GM18499 (cell line): ENCODE data around the gene PLCH1.

Experiments used
- ATAC-seq: cut with Tn5 transposase; IDR thresholded peaks from one replicate; pipeline ENCODE4 v1.9.1; 2021; ENCODE audit warnings: moderate number of reproducible peaks; ENCODE audit not compliant: insufficient read depth, unreplicated experiment

Gene PLCH1

GRCh38 chr3:155394240-155394639, 350.6 kb downstream of the PLCH1 start:
- no peak for ATAC-seq

- ATAC-seq, result no peak
Measured at GRCh38 chr3:155393316-155393715, 351.6 kb downstream of the PLCH1 start.

- no peak for ATAC-seq
Measured at GRCh38 chr3:155392138-155392537, 352.7 kb downstream of the PLCH1 start.

GRCh38 chr3:155391551-155391958, 353.3 kb downstream of the PLCH1 start:
- no peak for ATAC-seq

DNA sequence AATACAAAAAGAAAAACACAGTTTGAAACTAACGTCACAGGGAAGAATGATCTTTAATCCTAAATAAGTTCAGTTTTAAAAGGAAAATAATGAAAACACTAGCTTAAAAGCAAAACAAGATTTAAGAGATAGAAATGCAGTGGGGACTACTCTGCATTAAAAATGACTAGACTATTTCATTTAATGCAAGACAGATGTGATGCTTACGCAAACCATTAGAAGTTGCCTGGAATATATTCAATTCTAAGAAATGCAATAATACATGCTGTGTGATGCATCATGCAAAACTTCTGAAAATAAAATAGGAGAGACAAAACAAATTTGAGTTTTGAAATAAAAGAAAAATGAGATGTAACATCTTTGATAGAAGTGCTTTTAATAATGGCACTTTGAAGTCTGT, 353.8 kb downstream of the PLCH1 start:
- no peak for ATAC-seq

DNA sequence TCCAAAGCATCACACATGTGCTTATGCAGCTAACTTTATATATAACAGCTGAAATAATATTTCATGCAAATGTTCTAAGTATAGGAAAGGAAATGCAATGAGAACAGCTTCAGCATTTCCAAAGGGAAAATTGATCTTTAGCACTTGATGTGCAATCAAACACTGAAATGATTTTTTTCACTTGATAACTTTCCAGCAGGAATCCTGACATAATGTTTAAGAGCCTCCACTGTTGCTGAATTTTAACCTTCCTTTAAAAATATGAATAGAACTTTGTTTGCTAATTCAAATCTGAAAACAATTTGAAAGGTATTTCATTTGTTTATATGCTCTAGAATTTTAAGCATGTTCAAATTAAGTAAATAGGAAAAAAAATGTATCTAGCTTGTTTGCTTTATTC, 354.5 kb downstream of the PLCH1 start:
- ATAC-seq, result no peak

DNA sequence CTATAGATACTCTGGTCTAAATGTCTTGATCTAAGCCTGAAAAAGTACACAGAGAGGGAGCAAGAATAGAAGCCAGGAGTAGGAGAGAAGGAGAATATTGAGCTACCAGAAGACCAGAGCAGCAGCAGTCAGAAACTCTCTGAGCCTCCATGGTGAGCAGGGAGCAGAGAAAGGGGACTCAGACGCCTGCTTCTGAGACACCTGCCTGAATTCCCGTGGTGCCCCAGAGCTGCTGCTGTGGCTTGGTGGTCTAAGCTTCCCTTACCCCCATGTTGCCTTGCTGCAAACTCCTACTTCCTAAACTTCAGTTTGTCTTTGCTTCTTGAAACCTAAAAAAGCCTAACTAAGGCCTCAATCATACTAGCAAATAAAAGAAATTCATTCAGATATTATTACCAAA, 356.5 kb downstream of the PLCH1 start:
- no peak for ATAC-seq

DNA sequence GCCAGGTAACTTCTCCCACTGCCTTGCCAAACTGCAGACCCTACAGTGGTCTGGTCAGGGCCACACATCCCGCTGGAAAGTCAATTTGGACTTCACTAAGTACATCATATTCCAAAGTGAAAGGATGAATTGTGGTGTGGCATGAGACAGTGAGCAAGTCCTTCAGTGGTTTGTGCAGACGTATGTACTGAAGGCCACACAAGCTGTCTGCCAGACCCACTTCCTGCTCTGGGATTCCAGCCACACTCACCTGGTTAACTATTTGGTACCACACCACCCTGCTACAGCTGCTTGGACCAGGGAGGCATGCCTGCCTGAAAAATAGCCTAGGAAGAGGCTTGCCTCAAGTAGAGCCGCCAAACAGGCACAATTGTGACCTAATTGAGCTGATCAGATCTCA, 357.3 kb downstream of the PLCH1 start:
- no peak for ATAC-seq

DNA sequence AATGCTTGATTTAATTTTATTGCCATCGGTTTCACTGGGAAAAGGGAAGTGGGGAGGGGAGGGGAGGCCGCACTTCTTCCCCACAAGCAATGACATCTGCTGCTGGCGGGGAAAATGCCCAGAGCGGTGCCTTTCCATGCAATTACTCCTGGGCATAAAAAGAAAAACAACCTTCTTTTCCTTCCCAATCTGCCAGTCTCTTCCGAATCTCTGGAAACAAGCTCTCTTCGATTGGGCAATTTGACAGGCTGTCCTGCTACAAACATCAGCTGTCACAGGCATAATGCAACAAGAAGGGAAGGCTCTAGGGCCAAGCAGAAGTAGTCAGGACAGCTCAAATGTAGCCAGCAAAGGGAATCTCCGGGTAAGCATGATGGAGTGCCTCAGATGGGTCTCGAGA, 358.0 kb downstream of the PLCH1 start:
- ATAC-seq, result no peak

DNA sequence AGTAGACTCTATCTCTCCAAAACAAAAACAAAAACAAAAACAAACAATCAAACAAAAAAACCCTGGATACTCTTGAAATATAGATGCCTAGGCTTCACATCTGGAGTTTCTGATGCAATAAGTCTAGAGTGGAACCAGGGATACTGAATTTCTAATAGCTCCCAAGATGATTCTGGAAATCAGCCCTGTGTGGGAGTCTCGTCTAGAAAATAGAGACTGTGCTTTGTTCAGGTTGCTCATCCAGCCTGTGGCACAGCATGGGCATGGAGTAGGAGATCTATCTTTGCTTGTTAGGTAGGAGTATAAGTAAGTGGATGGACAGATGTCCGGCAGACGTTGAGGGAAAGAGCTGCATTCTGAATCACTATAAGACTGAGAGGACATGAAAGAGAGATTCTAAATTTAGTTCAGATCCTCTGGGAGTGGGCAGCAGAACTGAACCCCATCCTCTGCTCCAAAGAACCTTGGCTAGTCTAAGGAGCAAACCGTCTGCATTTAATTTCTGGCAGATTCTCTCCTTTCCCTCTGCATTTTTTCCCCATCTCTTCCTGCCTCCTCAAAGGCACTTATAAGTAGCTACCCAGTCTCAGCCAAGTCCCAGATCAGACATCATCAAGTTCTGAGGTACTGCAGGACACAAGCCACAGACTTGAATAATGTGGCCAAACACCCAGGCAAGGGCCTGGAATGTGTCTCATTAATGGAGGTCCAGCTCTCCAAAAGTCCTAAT, 358.8 kb downstream of the PLCH1 start:
- no peak for ATAC-seq

DNA sequence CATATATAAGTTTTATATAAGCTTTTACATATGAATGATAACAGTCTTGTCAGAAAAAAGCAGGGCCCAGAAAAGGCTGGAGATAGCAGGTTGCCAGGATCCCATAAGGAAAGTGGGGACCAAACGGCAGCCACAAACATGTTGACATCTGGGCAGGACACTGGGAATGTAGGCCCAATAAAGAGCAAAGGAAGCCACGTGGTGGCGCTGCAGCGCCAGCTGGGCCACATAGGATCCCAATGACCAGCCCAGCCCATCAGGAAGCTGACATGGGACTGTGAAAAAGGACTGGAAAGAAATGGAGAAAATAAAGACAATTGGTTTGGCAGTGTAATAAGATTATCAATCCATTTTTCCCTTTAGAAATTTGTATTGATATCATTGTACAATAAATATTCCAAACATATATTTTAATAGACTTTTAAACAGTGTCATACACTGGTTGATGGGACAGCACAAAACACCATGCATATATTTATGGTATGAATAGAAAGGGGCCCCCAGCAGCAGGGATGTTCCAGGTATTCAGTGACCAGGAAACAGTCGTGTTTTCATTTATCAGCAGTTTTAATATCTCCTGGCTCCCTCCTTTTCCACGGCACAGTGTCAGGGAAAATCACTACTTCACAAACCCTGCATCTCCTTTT, 362.4 kb downstream of the PLCH1 start:
- ATAC-seq, result no peak

DNA sequence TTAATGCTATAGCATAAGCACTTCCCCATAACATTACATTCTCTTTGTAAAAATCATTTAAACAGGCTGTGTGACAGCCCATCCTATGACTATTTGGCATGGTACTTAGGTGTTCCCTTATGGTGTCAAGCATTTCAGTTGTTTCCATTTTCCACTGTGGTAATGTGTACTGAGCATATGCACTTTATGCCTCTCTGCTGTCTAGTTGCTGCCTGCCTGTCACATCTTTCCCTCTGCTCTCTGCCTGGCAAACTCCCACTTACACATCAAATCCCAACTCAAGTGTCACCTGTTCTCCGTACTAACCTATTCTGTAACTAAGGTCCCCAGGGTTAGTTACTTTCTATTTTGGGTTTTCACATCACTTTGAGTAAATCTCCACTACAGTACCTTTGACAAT, 367.0 kb downstream of the PLCH1 start:
- no peak for ATAC-seq

- ATAC-seq, result no peak
Measured at GRCh38 chr3:155377071-155377470, 367.8 kb downstream of the PLCH1 start.

DNA sequence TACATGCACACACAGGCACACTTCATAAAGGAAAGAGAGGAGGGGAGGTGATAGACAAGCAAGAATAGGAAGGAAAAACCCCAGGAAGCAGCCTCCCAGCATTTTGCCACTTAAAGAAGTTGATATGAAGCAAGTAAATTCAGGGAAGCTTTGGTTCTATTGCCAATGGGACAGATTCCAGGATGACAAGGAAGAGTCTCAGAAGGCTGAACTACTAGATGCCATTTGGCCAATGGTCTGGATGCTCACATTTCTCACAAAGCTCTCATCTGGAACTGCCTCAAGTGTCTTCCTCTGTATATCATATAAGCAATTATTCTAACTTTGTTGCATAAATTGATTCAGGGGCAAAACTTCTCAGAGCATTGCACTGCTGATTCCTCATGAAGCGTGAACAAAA, 372.6 kb downstream of the PLCH1 start:
- ATAC-seq, result no peak

GRCh38 chr3:155370764-155371503, 373.9 kb downstream of the PLCH1 start:
- ATAC-seq, result no peak

DNA sequence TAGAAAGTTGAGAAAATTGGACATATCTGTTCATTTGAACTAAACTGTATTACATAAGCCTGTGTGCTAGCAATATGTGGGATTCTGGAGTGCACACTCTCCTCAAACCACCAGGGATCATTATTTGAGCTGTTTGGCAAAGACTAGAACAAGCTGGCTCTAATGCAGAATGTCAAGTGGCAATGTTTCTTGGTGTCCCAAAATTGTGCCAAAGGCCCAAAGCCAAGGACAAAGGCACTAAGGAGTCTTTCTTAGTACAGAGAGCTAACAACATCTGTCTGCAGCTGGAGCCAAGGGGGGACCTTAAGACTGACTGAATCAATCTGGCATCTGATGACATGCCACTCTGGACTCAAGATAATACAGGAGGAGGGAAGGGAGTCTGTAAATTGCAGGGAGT, 374.7 kb downstream of the PLCH1 start:
- no peak for ATAC-seq

DNA sequence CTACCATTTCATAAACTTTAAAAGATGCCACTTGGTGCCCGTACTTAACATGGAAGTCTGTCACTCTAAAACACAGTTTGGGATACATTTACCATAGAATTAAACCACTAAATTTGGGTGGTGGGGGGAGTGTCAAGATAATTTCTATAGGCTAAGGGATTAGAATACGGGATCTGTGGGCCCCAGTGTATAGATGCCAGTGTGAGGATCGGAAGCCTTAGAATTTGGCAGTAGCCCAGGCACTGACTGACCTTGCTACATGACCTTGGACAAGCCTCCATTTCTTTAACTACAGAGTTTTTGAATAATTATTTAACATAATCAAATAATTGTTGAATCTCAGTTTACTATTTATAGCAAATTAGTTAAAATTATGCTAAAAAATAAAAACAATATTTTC, 375.1 kb downstream of the PLCH1 start:
- ATAC-seq, result no peak

DNA sequence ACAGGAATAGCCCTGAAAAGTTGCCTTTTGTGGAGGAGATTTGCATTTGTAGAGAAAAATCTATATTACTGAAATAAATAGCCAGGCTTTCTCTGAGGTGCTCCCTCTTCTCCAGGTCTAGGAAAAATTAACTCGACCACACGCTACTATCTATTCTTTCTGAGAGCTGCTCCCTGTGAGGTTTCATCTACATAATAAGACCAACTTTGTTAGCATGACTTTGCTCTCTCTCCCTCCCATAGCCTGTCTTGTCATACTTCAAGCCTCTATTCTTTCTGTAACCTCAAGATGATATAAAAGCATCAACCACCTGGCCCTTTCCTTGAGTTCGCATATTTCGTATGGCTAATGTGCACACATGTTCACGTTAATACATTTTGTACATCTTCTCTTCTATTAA, 375.6 kb downstream of the PLCH1 start:
- ATAC-seq, result no peak

DNA sequence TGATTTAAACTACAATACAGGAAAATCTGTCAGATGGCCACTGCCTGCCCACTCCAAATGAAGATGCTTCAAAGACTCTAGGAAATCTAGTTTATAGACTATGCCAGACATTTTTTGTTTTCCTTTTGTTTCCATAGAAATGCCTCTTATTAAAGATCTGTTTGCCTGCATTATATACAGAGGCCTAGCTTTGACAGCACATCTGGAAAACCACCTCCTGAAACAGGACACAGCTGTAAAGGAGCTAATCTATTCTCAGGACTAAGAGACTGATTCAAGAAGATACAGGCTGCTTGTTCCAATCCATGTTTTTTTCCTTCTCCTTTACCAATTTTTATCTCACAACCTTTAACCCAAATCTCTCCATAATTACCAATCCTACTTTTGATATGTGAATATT, 376.1 kb downstream of the PLCH1 start:
- no peak for ATAC-seq

- ATAC-seq, result no peak
Measured at GRCh38 chr3:155367506-155367905, 377.4 kb downstream of the PLCH1 start.

- ATAC-seq, result no peak
Measured at GRCh38 chr3:155365178-155365783, 379.6 kb downstream of the PLCH1 start.
